ENCODE data around the gene MAPRE2. TPM values are rescaled to one million over a fixed set of nuclear protein-coding genes. Genes with fewer than 3 reads are reported as not detected.

Gene MAPRE2
- total RNA-seq, 1 experiment from 2014 or later, result 16.4 TPM

GRCh38 chr18:35010156-35010555, 31.1 kb upstream of the MAPRE2 start:
- no TSS peak for BruUV-seq (replicated peaks)
- no peaks in the 10 kb centered on the region for H3K36me3 ChIP-seq (ENCODE audit: insufficient read depth, low read length, poor library complexity, severe bottlenecking)

GRCh38 chr18:35010993-35011392, 30.2 kb upstream of the MAPRE2 start:
- peaks cover 6% of the 10 kb centered on the region for H3K27me3 ChIP-seq (replicated peaks; ENCODE audit: insufficient read depth, low read depth, low read length, poor library complexity)
- no peaks in the 10 kb centered on the region for H3K36me3 ChIP-seq (ENCODE audit: insufficient read depth, low read length, poor library complexity, severe bottlenecking)
- H3K9me3 ChIP-seq (ENCODE audit: low read depth, low read length, poor library complexity, severe bottlenecking), result no peaks in the 10 kb centered on the region
- H3K4me1 ChIP-seq (ENCODE audit: insufficient read depth, low read length, poor library complexity, severe bottlenecking), result no peaks in the 10 kb centered on the region
- ChIA-PET POLR2A (ENCODE audit: low non-redundant PET) (no interaction called here), CTCF (no interaction called here)
- no peak overlapping the region for H3K27ac ChIP-seq (ENCODE audit: low read depth, low read length, poor library complexity, severe bottlenecking)
- BruUV-seq (replicated peaks), result no TSS peak
- TF ChIP-seq EZH2 (IDR thresholded peaks at IDR 0.05; ENCODE audit: borderline replicate concordance, low read depth, low read length, poor library complexity, severe bottlenecking) (no peak), CTCF (conservative IDR thresholded peaks at IDR 0.05; ENCODE audit: low read depth, low read length) (no peak)
- H3K4me3 ChIP-seq (ENCODE audit: low read depth, low read length, poor library complexity, severe bottlenecking), result no peak overlapping the region
- intact Hi-C loops (cut with micrococcal nuclease; ENCODE audit: unreplicated experiment), result no loop called here
- DNase-seq (ENCODE audit: low spot score), result no peak

More at GRCh38 chr18:35010156-35010555, 31.1 kb upstream of the MAPRE2 start:
- Histone ChIP-seq H3K27ac (ENCODE audit: low read depth, low read length, poor library complexity, severe bottlenecking) (no peak overlapping the region), H3K4me1 (ENCODE audit: insufficient read depth, low read length, poor library complexity, severe bottlenecking) (no peaks in the 10 kb centered on the region), H3K27me3 (replicated peaks; ENCODE audit: insufficient read depth, low read depth, low read length, poor library complexity) (peaks cover 6% of the 10 kb centered on the region), H3K9me3 (ENCODE audit: low read depth, low read length, poor library complexity, severe bottlenecking) (no peaks in the 10 kb centered on the region), H3K4me3 (ENCODE audit: low read depth, low read length, poor library complexity, severe bottlenecking) (no peak overlapping the region)
- POLR2A ChIA-PET (ENCODE audit: low non-redundant PET), result no interaction called here
- intact Hi-C loops (cut with micrococcal nuclease; ENCODE audit: unreplicated experiment), result no loop called here
- CTCF ChIA-PET, result no interaction called here
- DNase-seq (ENCODE audit: low spot score), result no peak
- TF ChIP-seq EZH2 (IDR thresholded peaks at IDR 0.05; ENCODE audit: borderline replicate concordance, low read depth, low read length, poor library complexity, severe bottlenecking), result no peak
- no peak for TF ChIP-seq CTCF (conservative IDR thresholded peaks at IDR 0.05; ENCODE audit: low read depth, low read length)

- CTCF ChIA-PET, result no interaction called here
- no peaks in the 10 kb centered on the region for H3K36me3 ChIP-seq (ENCODE audit: insufficient read depth, low read length, poor library complexity, severe bottlenecking)
- TF ChIP-seq EZH2 (IDR thresholded peaks at IDR 0.05; ENCODE audit: borderline replicate concordance, low read depth, low read length, poor library complexity, severe bottlenecking) (no peak), CTCF (conservative IDR thresholded peaks at IDR 0.05; ENCODE audit: low read depth, low read length) (no peak)
- no peaks in the 10 kb centered on the region for H3K4me1 ChIP-seq (ENCODE audit: insufficient read depth, low read length, poor library complexity, severe bottlenecking)
- no peak overlapping the region for H3K27ac ChIP-seq (ENCODE audit: low read depth, low read length, poor library complexity, severe bottlenecking)
- intact Hi-C loops (cut with micrococcal nuclease; ENCODE audit: unreplicated experiment), result no loop called here
- peaks cover 56% of the 10 kb centered on the region for H3K27me3 ChIP-seq (replicated peaks; ENCODE audit: insufficient read depth, low read depth, low read length, poor library complexity)
- DNase-seq (ENCODE audit: low spot score), result no peak
- BruUV-seq (replicated peaks), result no TSS peak
- H3K9me3 ChIP-seq (ENCODE audit: low read depth, low read length, poor library complexity, severe bottlenecking), result no peaks in the 10 kb centered on the region
- POLR2A ChIA-PET (ENCODE audit: low non-redundant PET), result no interaction called here
- no peak overlapping the region for H3K4me3 ChIP-seq (ENCODE audit: low read depth, low read length, poor library complexity, severe bottlenecking)
These were observed 21.3 kb upstream of the MAPRE2 start for GRCh38 chr18:35019933-35020332.
